K562 (cell line): Measurements from ENCODE around the gene VKORC1. TPM values are rescaled to one million over a fixed set of nuclear protein-coding genes. Genes with fewer than 3 reads are reported as not detected.

ENCODE experiments used
- CHD7 ChIP-seq: fragments of 200-600 bp; sonication (generic); IDR thresholded peaks from one replicate; pipeline ENCODE4 v1.6.1; 2012; ENCODE audit warnings: mild to moderate bottlenecking, low read depth, low read length, inconsistent platforms
- IRF2 ChIP-seq: sonication (generic); formaldehyde crosslinking; IDR thresholded peaks from 2 replicates; pipeline ENCODE4 v1.8.1; 2022; ENCODE audit warnings: mild to moderate bottlenecking, missing genetic modification reagents
- ZFX ChIP-seq: sonication (generic); formaldehyde crosslinking; IDR thresholded peaks from 2 replicates; pipeline ENCODE4 v1.8.0; 2022; ENCODE audit warnings: mild to moderate bottlenecking, missing genetic modification reagents, moderate library complexity
- ZNF407 ChIP-seq: fragments of 450-650 bp; IDR thresholded peaks from 2 replicates; pipeline ENCODE4 v1.6.1; 2016; ENCODE audit warnings: low read depth
- ZNF561 ChIP-seq: fragments of 450-650 bp; formaldehyde crosslinking; conservative IDR thresholded peaks from 2 replicates; pipeline ENCODE4 v1.4.0; 2020; ENCODE audit warnings: mild to moderate bottlenecking, moderate library complexity
- polyA plus RNA-seq, 8 experiments: library from polyadenylated mRNA; depleted of rRNA in 4 of 8; stranded (reverse) in 5 of 8; unstranded in 3 of 8; fragments of >200 nt; fragmentation: Nextera tagmentation in 2 of 8; fragmentation: Illumina TruSeq in 1 of 8; extraction: Ambion mirVana in 2 of 8; extraction: Trizol in 1 of 8; gene quantifications; 2 replicates each; pipeline versions ENCODE4 v1.2.1 to v1.2.3, GENCODE V29; 2011 to 2014; ENCODE audit warnings: inconsistent platforms in 1 of 8, missing spikeins in 1 of 8
- total RNA-seq, 7 experiments: library from RNA; depleted of rRNA in 6 of 7; stranded (reverse); fragments of >200 nt in 6 of 7; fragmentation: Illumina TruSeq in 2 of 7; extraction: Trizol in 2 of 7; gene quantifications; 2 replicates each; pipeline versions ENCODE4 v1.2.1 to v1.2.3, GENCODE V29; 2011 to 2021; ENCODE audit warnings: low replicate concordance in 1 of 7

The VKORC1 gene
- total and polyA plus RNA-seq, 9 of the 15 experiments (the other 6 are each of a cell fraction or from before 2014, with no cell fraction given): 30.0 to 119 (median 62.1) TPM

- TF ChIP-seq ZNF407: peak; percentile 49; the same call in 1 of the 2 replicates
- TF ChIP-seq ZNF561: no peak
- TF ChIP-seq CHD7: no peak
- TF ChIP-seq ZFX (CRISPR knock-in tag): peak; percentile 67
- TF ChIP-seq IRF2 (CRISPR knock-in tag): no peak
These were observed 21.2 kb downstream of the VKORC1 start (continued) for GRCh38 chr16:31073142-31073969.
